ENCODE measurements around the gene COL4A1. TPM values are rescaled to one million over a fixed set of nuclear protein-coding genes. Genes with fewer than 3 reads are reported as not detected.

Gene COL4A1
- total RNA-seq, 2 donors from 2014 or later, result 505 to 852 TPM

DNA sequence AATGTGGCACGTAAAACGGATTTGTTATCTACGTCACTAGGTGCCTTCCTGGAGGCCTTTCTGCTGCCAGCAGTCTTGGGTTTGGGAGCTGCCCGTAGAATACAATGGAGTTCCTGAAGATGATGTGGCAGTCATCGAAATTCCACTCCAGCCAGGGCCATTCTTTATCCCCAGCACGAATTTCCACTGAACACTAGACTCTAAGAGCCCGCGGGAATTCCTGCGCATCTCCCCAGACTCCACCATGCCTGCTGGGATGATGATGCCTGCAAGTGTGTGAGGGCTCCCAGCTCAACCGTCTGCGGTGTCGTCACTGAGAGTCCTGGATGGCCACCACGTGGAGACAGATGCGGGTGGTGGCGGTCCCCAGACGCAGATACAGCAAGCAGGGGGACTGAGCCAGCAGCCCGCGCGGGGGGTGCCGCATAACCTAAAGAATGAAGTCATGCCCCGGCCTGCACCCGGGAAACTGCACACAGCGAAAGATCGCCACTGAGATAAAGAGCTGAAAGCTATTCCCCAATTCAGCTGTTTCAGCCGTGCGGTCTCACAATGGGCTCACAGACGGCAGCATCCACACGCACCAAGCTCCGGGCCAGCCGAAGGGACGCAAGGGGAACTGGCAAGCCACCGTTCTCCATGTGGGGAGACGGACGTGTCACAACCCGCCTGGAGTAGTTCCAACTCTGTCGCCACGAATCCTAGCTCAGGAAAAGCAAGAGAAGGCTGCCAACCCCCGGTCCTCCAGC lies 41.1 kb downstream of the COL4A1 start:
- Histone ChIP-seq H3K4me3 (peak overlapping the region; percentile 53), H3K27ac (peak overlapping the region; percentile 75 to 80), H3K4me1 (ENCODE audit: control insufficient read depth in 1 of 2, low read depth in 2 of 2) (peaks cover 64 to 97% of the 10 kb centered on the region in 2 donors), H3K9me3 (no peaks in the 10 kb centered on the region), H3K27me3 (replicated peaks; ENCODE audit: insufficient read depth) (no peaks in the 10 kb centered on the region), H3K36me3 (no peaks in the 10 kb centered on the region)
- ATAC-seq (ENCODE audit: insufficient number of reproducible peaks, low FRiP score, low read depth) (peak; percentile 45), DNase-seq (ENCODE audit: low spot score) (peak; percentile 69)
- TF ChIP-seq, protein P1, sequence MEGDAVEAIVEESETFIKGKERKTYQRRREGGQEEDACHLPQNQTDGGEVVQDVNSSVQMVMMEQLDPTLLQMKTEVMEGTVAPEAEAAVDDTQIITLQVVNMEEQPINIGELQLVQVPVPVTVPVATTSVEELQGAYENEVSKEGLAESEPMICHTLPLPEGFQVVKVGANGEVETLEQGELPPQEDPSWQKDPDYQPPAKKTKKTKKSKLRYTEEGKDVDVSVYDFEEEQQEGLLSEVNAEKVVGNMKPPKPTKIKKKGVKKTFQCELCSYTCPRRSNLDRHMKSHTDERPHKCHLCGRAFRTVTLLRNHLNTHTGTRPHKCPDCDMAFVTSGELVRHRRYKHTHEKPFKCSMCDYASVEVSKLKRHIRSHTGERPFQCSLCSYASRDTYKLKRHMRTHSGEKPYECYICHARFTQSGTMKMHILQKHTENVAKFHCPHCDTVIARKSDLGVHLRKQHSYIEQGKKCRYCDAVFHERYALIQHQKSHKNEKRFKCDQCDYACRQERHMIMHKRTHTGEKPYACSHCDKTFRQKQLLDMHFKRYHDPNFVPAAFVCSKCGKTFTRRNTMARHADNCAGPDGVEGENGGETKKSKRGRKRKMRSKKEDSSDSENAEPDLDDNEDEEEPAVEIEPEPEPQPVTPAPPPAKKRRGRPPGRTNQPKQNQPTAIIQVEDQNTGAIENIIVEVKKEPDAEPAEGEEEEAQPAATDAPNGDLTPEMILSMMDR (IDR thresholded peaks at IDR 0.05), result no peak

DNA sequence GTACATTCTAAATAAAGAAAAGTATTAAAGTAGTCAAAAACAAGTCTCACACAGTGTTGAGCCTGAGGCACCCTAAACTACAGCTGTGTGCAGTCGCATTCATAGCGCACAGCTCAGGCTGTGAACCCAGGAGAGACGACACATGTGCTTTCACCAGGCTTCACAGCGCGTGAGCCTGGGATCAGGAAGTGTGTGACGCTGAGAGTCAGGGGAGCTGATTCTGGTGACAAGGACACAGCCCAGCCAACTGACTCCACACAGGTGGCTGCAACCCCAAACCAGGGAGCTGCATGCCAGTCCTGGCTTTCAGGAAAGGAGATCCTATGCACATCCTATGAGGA lies 41.6 kb downstream of the COL4A1 start:
- peak overlapping the region; percentile 75 to 80 for H3K27ac ChIP-seq
- TF ChIP-seq, protein P1 (IDR thresholded peaks at IDR 0.05), result no peak
- DNase-seq (ENCODE audit: low spot score), result no peak
- no peak overlapping the region for H3K4me3 ChIP-seq
- no peak for ATAC-seq (ENCODE audit: insufficient number of reproducible peaks, low FRiP score, low read depth)
- no peaks in the 10 kb centered on the region for H3K9me3 ChIP-seq
- H3K4me1 ChIP-seq (ENCODE audit: control insufficient read depth in 1 of 2, low read depth in 2 of 2), result peaks cover 64 to 96% of the 10 kb centered on the region in 2 donors
- H3K27me3 ChIP-seq (replicated peaks; ENCODE audit: insufficient read depth), result no peaks in the 10 kb centered on the region
- no peaks in the 10 kb centered on the region for H3K36me3 ChIP-seq

DNA sequence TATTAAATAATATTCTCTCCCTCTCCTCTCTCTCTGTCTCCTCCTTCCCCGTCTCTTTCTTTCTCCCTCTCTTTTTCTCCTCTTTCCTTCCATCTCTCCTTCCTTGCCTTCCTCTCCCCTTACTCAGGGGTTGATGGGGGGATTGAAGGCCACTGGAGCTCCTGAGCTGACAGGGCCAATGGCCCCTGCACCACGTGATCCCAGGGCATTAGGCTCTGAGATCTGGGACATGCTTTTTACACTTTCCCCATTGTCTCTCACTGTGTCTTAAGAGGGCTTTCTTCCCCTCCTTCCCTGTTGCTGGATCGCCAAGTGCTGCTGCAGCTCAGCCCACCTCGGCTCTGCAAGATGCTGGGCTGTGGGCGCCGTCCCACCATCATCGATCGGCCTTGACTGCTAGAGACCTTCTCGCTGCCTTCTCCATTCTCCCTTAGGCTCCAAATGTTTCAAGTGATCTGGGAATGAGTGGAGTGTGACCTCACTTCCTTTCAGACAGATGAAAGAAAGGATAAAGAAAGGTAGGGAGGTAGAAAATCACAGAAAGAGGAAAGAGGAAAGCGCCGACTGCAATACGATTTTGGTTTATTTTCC lies 42.2 kb downstream of the COL4A1 start:
- no peaks in the 10 kb centered on the region for H3K27me3 ChIP-seq (replicated peaks; ENCODE audit: insufficient read depth)
- TF ChIP-seq, protein P1 (IDR thresholded peaks at IDR 0.05), result no peak
- H3K4me1 ChIP-seq (ENCODE audit: control insufficient read depth in 1 of 2, low read depth in 2 of 2), result peaks cover 62 to 96% of the 10 kb centered on the region in 2 donors
- no peaks in the 10 kb centered on the region for H3K9me3 ChIP-seq
- ATAC-seq (ENCODE audit: insufficient number of reproducible peaks, low FRiP score, low read depth), result no peak
- peak overlapping the region; percentile 75 to 80 for H3K27ac ChIP-seq
- no peaks in the 10 kb centered on the region for H3K36me3 ChIP-seq
- no peak overlapping the region for H3K4me3 ChIP-seq
- no peak for DNase-seq (ENCODE audit: low spot score)

DNA sequence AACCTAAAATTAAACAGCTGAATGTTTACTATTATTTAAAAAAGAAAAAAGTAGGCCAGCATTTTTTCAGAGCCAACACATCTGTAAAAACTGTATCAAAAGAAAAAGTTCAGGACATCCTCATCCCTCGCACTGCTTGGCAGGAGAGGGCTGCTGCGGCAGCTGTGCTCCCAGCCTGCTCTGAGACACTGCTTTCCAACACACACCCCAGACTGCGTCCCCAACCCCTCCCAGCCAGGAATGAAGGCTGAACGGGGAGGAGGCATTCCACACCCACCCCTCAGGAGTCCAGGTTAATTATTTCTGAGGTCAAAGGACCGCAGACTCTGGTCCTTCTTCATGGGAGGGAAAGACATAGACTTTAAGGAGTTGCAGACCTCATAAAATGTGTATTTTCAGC lies 43.1 kb downstream of the COL4A1 start:
- Histone ChIP-seq H3K4me1 (ENCODE audit: control insufficient read depth in 1 of 2, low read depth in 2 of 2) (peaks cover 61 to 98% of the 10 kb centered on the region in 2 donors), H3K27me3 (replicated peaks; ENCODE audit: insufficient read depth) (peaks cover 2% of the 10 kb centered on the region), H3K9me3 (no peaks in the 10 kb centered on the region), H3K36me3 (no peaks in the 10 kb centered on the region), H3K27ac (peak overlapping the region; percentile 75 to 80), H3K4me3 (no peak overlapping the region)
- DNase-seq (ENCODE audit: low spot score), result no peak
- no peak for ATAC-seq (ENCODE audit: insufficient number of reproducible peaks, low FRiP score, low read depth)
- TF ChIP-seq, protein P1 (IDR thresholded peaks at IDR 0.05), result no peak

DNA sequence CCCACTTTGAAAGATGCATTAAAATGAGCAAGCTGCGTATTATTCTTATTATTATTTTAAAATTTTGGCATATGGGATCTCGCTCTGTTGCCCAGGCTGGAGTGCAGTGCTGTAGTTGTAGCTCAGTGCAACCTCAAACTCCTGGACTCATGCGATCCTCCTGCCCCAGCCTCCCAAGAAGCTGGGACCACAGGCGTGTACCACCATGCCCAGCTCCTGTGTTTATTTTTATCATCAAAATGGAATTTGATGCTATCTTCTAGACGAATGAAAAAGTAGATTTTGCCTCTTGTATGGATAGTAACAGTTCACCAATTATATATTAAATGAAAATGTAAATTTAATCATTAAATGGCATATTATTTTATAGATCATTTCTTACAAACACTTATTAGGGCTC lies 43.6 kb downstream of the COL4A1 start:
- H3K4me1 ChIP-seq (ENCODE audit: control insufficient read depth in 1 of 2, low read depth in 2 of 2), result peaks cover 60 to 96% of the 10 kb centered on the region in 2 donors
- TF ChIP-seq, protein P1 (IDR thresholded peaks at IDR 0.05), result no peak
- no peak overlapping the region for H3K4me3 ChIP-seq
- H3K27ac ChIP-seq, result peak overlapping the region; percentile 75 to 80
- peaks cover 5% of the 10 kb centered on the region for H3K27me3 ChIP-seq (replicated peaks; ENCODE audit: insufficient read depth)
- ATAC-seq (ENCODE audit: insufficient number of reproducible peaks, low FRiP score, low read depth) (no peak), DNase-seq (ENCODE audit: low spot score) (no peak)
- no peaks in the 10 kb centered on the region for H3K9me3 ChIP-seq
- H3K36me3 ChIP-seq, result no peaks in the 10 kb centered on the region
